Measurements from ENCODE around the gene KLHL36. TPM values are rescaled to one million over a fixed set of nuclear protein-coding genes. Genes with fewer than 3 reads are reported as not detected.

The KLHL36 gene
- total and polyA plus RNA-seq, 8 donors: 18.1 to 41.5 (median 26.5) TPM

DNA sequence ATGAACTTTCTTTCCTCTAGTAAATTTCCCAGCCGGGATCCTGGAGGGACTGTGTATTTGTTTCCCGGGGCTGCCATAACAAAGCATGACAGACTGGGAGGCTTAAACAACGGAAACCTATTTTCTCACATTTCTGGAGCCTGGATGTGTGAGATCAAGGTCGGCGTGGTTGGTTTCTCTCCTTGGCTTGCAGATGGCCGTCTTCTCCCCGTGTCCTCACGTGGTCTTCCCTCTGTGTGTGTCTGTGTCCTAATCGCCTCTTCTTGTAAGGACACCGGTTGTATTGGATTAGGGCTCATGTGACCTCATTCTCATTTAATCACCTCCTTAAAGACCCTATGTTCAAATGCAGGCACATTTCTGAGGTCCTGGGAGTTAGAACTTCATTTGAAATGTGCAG, 29.5 kb downstream of the KLHL36 start:
- H3K27me3 ChIP-seq: no peaks in the 10 kb centered on the region
- no peak overlapping the region for H3K27ac ChIP-seq
- whole genome bisulfite sequencing, 2 donors: 55 to 73% methylated on average over 10 of the region's 10 CpGs
- FAIRE-seq (no peak), DNase-seq (no peak), ATAC-seq (no peak)
- no peaks in the 10 kb centered on the region for H3K36me3 ChIP-seq
- TF ChIP-seq, protein P1, sequence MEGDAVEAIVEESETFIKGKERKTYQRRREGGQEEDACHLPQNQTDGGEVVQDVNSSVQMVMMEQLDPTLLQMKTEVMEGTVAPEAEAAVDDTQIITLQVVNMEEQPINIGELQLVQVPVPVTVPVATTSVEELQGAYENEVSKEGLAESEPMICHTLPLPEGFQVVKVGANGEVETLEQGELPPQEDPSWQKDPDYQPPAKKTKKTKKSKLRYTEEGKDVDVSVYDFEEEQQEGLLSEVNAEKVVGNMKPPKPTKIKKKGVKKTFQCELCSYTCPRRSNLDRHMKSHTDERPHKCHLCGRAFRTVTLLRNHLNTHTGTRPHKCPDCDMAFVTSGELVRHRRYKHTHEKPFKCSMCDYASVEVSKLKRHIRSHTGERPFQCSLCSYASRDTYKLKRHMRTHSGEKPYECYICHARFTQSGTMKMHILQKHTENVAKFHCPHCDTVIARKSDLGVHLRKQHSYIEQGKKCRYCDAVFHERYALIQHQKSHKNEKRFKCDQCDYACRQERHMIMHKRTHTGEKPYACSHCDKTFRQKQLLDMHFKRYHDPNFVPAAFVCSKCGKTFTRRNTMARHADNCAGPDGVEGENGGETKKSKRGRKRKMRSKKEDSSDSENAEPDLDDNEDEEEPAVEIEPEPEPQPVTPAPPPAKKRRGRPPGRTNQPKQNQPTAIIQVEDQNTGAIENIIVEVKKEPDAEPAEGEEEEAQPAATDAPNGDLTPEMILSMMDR (IDR thresholded peaks at IDR 0.05): no peak
- H3K4me1 ChIP-seq: no peaks in the 10 kb centered on the region
- no peak overlapping the region for H3K4me3 ChIP-seq
- intact Hi-C loops (cut with DNase I): loop anchor here in 2 of 3 donors (10.0 kb wide), 2 partner anchors 47 to 57 kb away; no protein-coding TSS in a partner anchor
- no peaks in the 10 kb centered on the region for H3K9me3 ChIP-seq

DNA sequence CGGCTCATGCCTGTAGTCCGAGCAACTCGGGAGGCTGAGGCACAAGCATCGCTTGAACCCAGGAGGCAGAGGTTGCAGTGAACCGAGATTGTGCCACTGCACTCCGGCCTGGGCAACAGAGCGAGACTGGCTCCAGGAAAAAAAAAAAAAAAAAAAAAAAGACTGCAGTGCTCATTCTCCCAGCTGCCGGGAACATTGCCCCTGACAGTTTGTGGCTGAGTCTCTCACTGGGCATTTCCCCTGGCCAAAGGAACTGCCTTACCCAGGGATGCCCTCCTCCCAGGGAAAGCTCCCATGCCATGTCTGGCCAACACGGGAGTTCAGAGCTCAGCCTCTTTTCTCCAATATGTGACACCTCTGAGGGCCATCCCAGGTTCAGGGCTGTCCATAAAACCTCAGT, 30.2 kb downstream of the KLHL36 start:
- H3K9me3 ChIP-seq: no peaks in the 10 kb centered on the region
- H3K4me3 ChIP-seq: no peak overlapping the region
- H3K27me3 ChIP-seq: no peaks in the 10 kb centered on the region
- intact Hi-C loops (cut with DNase I): loop anchor here in 2 of 3 donors (10.0 kb wide), 2 partner anchors 46 to 56 kb away; no protein-coding TSS in a partner anchor
- WGBS, 2 donors: 83% methylated on average over 9 of the region's 9 CpGs
- FAIRE-seq (no peak), DNase-seq (no peak), ATAC-seq (no peak)
- no peaks in the 10 kb centered on the region for H3K36me3 ChIP-seq
- TF ChIP-seq, protein P1 (IDR thresholded peaks at IDR 0.05): no peak
- H3K4me1 ChIP-seq: no peaks in the 10 kb centered on the region
- H3K27ac ChIP-seq: no peak overlapping the region

DNA sequence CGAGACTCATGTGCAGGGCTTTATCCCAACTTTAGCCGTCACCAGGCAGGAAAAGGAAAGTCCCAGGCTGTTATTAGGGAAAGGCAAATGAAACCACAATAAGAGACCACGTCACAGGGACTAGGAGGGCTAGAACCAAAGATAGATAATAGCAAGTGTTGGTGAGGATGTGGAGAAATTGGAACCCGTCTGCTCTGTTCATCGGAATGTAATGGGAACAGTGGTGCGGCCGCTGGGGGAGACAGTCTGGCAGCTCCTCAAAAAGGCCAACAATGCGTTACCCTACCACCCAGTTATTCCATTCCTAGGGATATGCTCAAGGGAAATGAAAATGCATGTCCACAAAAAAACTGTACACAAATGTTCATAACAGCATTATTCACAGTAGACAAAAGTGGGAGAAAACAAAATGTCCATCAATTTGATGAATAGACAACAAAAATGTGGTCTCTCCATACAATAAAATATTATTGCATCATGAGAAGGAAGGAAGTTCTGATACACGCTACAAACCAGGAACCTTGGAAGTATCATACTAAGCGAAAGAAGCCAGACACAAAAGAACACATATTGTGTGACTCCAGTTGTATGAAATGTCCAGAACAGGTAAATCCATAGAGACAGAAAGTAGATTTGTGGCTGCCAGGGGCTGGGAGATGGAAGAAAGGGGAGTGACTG, 32.0 kb downstream of the KLHL36 start:
- Histone ChIP-seq H3K27me3 (no peaks in the 10 kb centered on the region), H3K27ac (no peak overlapping the region), H3K9me3 (no peaks in the 10 kb centered on the region), H3K4me1 (no peaks in the 10 kb centered on the region), H3K4me3 (no peak overlapping the region), H3K36me3 (no peaks in the 10 kb centered on the region)
- intact Hi-C loops (cut with DNase I): no loop called here
- ATAC-seq (no peak), FAIRE-seq (no peak), DNase-seq (no peak)
- TF ChIP-seq, protein P1 (IDR thresholded peaks at IDR 0.05): no peak
- WGBS, 2 donors: 82 to 92% methylated on average over 10 of the region's 10 CpGs

DNA sequence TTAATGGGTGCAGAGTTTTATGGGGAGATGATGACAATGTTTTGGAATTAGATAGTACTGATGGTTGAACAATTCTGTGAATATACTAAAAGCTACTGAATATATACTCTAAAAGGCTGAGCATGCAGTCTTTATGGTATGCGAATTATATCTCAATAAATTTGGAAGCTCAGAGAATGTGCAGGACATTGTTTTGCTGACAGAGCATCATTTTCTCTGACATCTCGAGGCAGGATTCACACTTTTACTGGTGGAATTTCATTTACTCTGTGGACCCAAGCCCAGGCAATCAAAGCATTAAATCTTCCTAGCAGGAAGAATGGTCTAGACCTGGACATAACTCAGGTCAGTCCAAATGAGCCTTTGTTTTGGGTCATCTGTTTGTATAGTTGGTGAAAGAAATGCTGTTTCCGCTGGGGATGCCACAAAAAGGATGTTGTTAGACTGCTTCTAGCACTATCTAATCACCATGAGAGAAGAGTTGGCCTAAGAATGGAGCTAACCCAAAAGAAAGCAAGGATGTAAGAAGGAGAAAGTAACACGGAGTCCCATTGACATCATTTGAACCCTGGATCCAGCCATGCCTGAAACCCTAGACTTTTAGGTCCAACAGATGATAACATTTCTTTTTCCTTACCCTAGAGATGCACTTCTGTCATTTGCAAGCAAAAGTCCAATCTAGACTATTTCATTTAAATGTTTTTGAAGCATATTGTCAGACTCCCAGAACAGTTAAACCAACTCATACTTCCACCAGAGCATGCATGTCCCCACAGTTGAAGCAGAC, 32.7 kb downstream of the KLHL36 start:
- FAIRE-seq (no peak), ATAC-seq (no peak), DNase-seq (no peak)
- Histone ChIP-seq H3K4me3 (no peak overlapping the region), H3K27ac (no peak overlapping the region), H3K27me3 (no peaks in the 10 kb centered on the region), H3K4me1 (no peaks in the 10 kb centered on the region), H3K36me3 (no peaks in the 10 kb centered on the region), H3K9me3 (no peaks in the 10 kb centered on the region)
- WGBS, 2 donors: 83 to 97% methylated on average over 4 of the region's 4 CpGs
- intact Hi-C loops (cut with DNase I): no loop called here
- TF ChIP-seq, protein P1 (IDR thresholded peaks at IDR 0.05): no peak
